Measurements from ENCODE around the gene QPCT. TPM values are rescaled to one million over a fixed set of nuclear protein-coding genes. Genes with fewer than 3 reads are reported as not detected.
"Not testable (repeated sequence)": the region's sequence is repeated elsewhere in the genome, so short reads cannot be mapped to it uniquely, and the experiment has no call there.

Gene QPCT
- total RNA-seq, 2 experiments from 2014 or later, result 0.42 TPM; not detected in 1

DNA sequence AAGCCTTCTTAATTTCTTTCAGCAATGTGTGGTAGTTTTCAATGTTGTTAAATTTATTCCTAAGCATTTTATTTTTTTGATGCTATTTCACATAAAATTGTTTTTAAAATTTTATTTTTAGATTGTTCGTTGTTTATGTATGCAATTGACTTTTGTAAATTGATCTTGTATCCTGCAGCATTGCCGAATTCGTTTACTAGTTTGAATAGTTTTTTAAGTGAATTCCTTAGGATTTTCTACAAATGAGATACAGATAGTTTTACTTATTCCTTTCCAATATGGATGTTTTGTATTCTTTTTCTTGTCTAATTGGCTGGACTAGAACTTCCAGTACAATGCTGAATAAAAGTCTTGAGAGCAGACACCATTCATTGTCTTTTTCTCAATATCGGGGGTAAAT is 55.6 kb downstream of the QPCT start:
- Mint-ChIP-seq H3K4me3 (no peak overlapping the region), H3K9me3 (peaks cover 6% of the 10 kb centered on the region), H3K4me1 (ENCODE audit: low read depth) (peaks cover 2% of the 10 kb centered on the region), H3K36me3 (ENCODE audit: low read depth) (no peaks in the 10 kb centered on the region), H3K27ac (no peak overlapping the region), H3K27me3 (ENCODE audit: low read depth) (peaks cover 2% of the 10 kb centered on the region)
- intact Hi-C loops (cut with micrococcal nuclease), result no loop called here
- DNase-seq, result no peak
- CTCF ChIA-PET, result interaction anchor here (0.7 to 1.9 kb wide), 2 partner anchors 77 to 477 kb away, joined by 3 to 7 read pairs; no protein-coding TSS in a partner anchor

GRCh38 chr2:37402636-37403035 is 58.2 kb downstream of the QPCT start:
- DNase-seq, result no peak
- no peaks in the 10 kb centered on the region for H3K36me3 Mint-ChIP-seq (ENCODE audit: low read depth)
- no peaks in the 10 kb centered on the region for H3K4me1 Mint-ChIP-seq (ENCODE audit: low read depth)
- no peak overlapping the region for H3K4me3 Mint-ChIP-seq
- peaks cover 2% of the 10 kb centered on the region for H3K27me3 Mint-ChIP-seq (ENCODE audit: low read depth)
- CTCF ChIA-PET, result no interaction called here
- H3K9me3 Mint-ChIP-seq, result peaks cover 6% of the 10 kb centered on the region
- no peak overlapping the region for H3K27ac Mint-ChIP-seq
- intact Hi-C loops (cut with micrococcal nuclease), result no loop called here

- intact Hi-C loops (cut with micrococcal nuclease), result loop anchor here (5.0 kb wide), 1 partner anchor 727 kb away; no protein-coding TSS in a partner anchor
- no peak for DNase-seq
- peaks cover 6% of the 10 kb centered on the region for H3K9me3 Mint-ChIP-seq
- H3K36me3 Mint-ChIP-seq (ENCODE audit: low read depth), result no peaks in the 10 kb centered on the region
- CTCF ChIA-PET, result interaction anchor here (0.7 to 1.2 kb wide), 3 partner anchors 10 to 471 kb away, joined by 3 to 8 read pairs (median 5); no protein-coding TSS in a partner anchor
- no peak overlapping the region for H3K4me3 Mint-ChIP-seq
- peaks cover 2% of the 10 kb centered on the region for H3K27me3 Mint-ChIP-seq (ENCODE audit: low read depth)
- H3K4me1 Mint-ChIP-seq (ENCODE audit: low read depth), result no peaks in the 10 kb centered on the region
- H3K27ac Mint-ChIP-seq, result no peak overlapping the region
Measured at GRCh38 chr2:37405781-37406180, 61.4 kb downstream of the QPCT start.

- peaks cover 3% of the 10 kb centered on the region for H3K4me1 Mint-ChIP-seq (ENCODE audit: low read depth)
- H3K27me3 Mint-ChIP-seq (ENCODE audit: low read depth), result no peaks in the 10 kb centered on the region
- H3K4me3 Mint-ChIP-seq, result no peak overlapping the region
- DNase-seq, result no peak
- H3K9me3 Mint-ChIP-seq, result no peaks in the 10 kb centered on the region
- no peaks in the 10 kb centered on the region for H3K36me3 Mint-ChIP-seq (ENCODE audit: low read depth)
- no peak overlapping the region for H3K27ac Mint-ChIP-seq
- CTCF ChIA-PET, result interaction anchor here (0.6 to 2.4 kb wide), 4 partner anchors 16 to 465 kb away, joined by 3 to 19 read pairs (median 6); no protein-coding TSS in a partner anchor
- intact Hi-C loops (cut with micrococcal nuclease), result loop anchor here (5.0 kb wide), 1 partner anchor 125 kb away; no protein-coding TSS in a partner anchor
Measured at GRCh38 chr2:37412231-37412630, 67.8 kb downstream of the QPCT start.

- H3K4me3 Mint-ChIP-seq; H3K27me3 Mint-ChIP-seq (ENCODE audit: low read depth); H3K36me3 Mint-ChIP-seq (ENCODE audit: low read depth); H3K9me3 Mint-ChIP-seq; H3K4me1 Mint-ChIP-seq (ENCODE audit: low read depth); DNase-seq; H3K27ac Mint-ChIP-seq: not testable (repeated sequence)
- intact Hi-C loops (cut with micrococcal nuclease), result loop anchor here (1.0 to 5.0 kb wide), 5 partner anchors 127 to 477 kb away; no protein-coding TSS in a partner anchor
- CTCF ChIA-PET, result interaction anchor here (0.6 to 5.0 kb wide), 18 partner anchors 17 to 511 kb away, joined by 3 to 79 read pairs (median 4); partner anchors contain the start of gene RMDN2
Measured at GRCh38 chr2:37413911-37414469, 69.6 kb downstream of the QPCT start.

DNA sequence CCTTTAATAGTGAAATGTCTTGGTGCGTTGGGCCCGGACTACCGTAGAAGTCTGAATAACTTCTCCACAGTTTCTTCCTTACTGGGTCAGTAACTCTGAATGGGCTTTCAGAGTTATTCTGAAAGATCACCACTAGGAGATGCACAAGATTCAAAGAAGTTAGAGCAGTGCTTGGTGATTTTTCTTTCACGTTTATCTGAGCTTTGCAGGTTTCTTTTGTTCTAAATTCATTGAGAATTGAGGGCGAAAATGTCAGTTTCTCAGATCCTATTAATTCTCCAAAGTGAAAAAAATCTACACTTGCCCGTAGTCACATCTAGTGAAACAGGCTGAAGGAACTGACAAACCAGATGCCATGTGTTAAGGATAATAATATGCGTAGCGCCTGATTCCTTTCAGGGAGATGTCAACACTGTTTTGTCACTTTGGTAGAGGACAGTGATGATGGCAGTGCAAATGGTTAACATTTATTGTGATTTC is 70.1 kb downstream of the QPCT start:
- CTCF ChIA-PET, result interaction anchor here (0.6 to 5.0 kb wide), 25 partner anchors 13 to 511 kb away, joined by 3 to 79 read pairs (median 4); partner anchors contain the start of gene RMDN2
- H3K4me3 Mint-ChIP-seq, result no peak overlapping the region
- no peak for DNase-seq
- no peak overlapping the region for H3K27ac Mint-ChIP-seq
- no peaks in the 10 kb centered on the region for H3K36me3 Mint-ChIP-seq (ENCODE audit: low read depth)
- intact Hi-C loops (cut with micrococcal nuclease), result loop anchor here (1.0 to 5.0 kb wide), 5 partner anchors 127 to 477 kb away; no protein-coding TSS in a partner anchor
- no peaks in the 10 kb centered on the region for H3K9me3 Mint-ChIP-seq
- no peaks in the 10 kb centered on the region for H3K27me3 Mint-ChIP-seq (ENCODE audit: low read depth)
- peaks cover 3% of the 10 kb centered on the region for H3K4me1 Mint-ChIP-seq (ENCODE audit: low read depth)

DNA sequence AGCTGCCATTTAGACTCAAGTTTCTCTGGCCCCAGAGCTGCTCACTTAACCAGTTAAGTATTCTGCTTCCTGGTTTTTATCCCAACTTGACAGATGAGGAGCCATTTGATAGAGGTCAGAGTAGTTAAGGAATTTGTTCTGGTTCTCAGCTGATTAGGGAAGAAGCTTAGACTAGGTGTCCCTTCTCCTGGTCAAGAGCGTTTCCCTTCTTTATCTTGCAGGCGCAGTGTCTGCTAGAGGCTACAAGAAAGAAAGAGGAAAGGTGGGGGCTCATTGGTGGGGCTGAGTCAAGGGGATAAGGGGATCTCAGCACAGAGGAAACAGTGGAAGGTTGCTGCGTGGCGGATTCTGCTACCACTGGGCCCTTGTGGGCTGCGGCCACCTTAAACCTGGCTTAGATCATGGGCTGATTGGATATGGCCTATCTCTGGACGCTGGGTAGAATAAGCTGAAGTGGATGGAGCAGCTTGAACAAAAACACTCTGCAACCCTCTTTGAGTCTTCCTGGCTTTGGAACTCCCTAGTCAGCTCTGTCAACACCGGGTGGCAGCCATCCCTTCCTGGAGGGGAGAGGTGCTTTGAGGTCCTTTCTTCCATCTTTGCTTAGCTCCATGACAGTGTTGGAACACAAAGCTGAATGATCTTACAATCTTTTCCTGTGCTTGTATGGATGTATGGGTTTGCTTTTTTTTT is 70.8 kb downstream of the QPCT start:
- H3K27me3 Mint-ChIP-seq (ENCODE audit: low read depth), result no peaks in the 10 kb centered on the region
- peak; percentile 25 for DNase-seq
- CTCF ChIA-PET, result interaction anchor here (0.6 to 5.0 kb wide), 20 partner anchors 14 to 478 kb away, joined by 3 to 79 read pairs (median 4); no protein-coding TSS in a partner anchor
- peaks cover 3% of the 10 kb centered on the region for H3K4me1 Mint-ChIP-seq (ENCODE audit: low read depth)
- no peak overlapping the region for H3K27ac Mint-ChIP-seq
- no peaks in the 10 kb centered on the region for H3K36me3 Mint-ChIP-seq (ENCODE audit: low read depth)
- no peaks in the 10 kb centered on the region for H3K9me3 Mint-ChIP-seq
- intact Hi-C loops (cut with micrococcal nuclease), result loop anchor here (5.0 kb wide), 1 partner anchor 117 kb away; no protein-coding TSS in a partner anchor
- H3K4me3 Mint-ChIP-seq, result no peak overlapping the region

- CTCF ChIA-PET, result interaction anchor here (0.6 to 5.0 kb wide), 4 partner anchors 20 to 725 kb away, joined by 3 to 79 read pairs (median 24); no protein-coding TSS in a partner anchor
- H3K36me3 Mint-ChIP-seq (ENCODE audit: low read depth), result no peaks in the 10 kb centered on the region
- no peak overlapping the region for H3K4me3 Mint-ChIP-seq
- no peak for DNase-seq
- intact Hi-C loops (cut with micrococcal nuclease), result loop anchor here (5.0 kb wide), 1 partner anchor 115 kb away; no protein-coding TSS in a partner anchor
- no peaks in the 10 kb centered on the region for H3K27me3 Mint-ChIP-seq (ENCODE audit: low read depth)
- H3K9me3 Mint-ChIP-seq, result no peaks in the 10 kb centered on the region
- peaks cover 3% of the 10 kb centered on the region for H3K4me1 Mint-ChIP-seq (ENCODE audit: low read depth)
- no peak overlapping the region for H3K27ac Mint-ChIP-seq
Measured at GRCh38 chr2:37417321-37417720, 72.9 kb downstream of the QPCT start.

GRCh38 chr2:37418956-37419355 is 74.5 kb downstream of the QPCT start:
- Mint-ChIP-seq H3K27ac (no peak overlapping the region), H3K36me3 (ENCODE audit: low read depth) (no peaks in the 10 kb centered on the region), H3K4me1 (ENCODE audit: low read depth) (peaks cover 3% of the 10 kb centered on the region), H3K27me3 (ENCODE audit: low read depth) (no peaks in the 10 kb centered on the region), H3K4me3 (no peak overlapping the region), H3K9me3 (no peaks in the 10 kb centered on the region)
- intact Hi-C loops (cut with micrococcal nuclease), result loop anchor here (5.0 kb wide), 1 partner anchor 113 kb away; no protein-coding TSS in a partner anchor
- CTCF ChIA-PET, result interaction anchor here (0.6 to 1.7 kb wide), 5 partner anchors 9 to 801 kb away, joined by 3 to 6 read pairs (median 4); no protein-coding TSS in a partner anchor
- no peak for DNase-seq

GRCh38 chr2:37421686-37422085 is 77.3 kb downstream of the QPCT start:
- H3K36me3 Mint-ChIP-seq (ENCODE audit: low read depth), result no peaks in the 10 kb centered on the region
- CTCF ChIA-PET, result interaction anchor here (1.1 to 2.0 kb wide), 2 partner anchors 117 to 456 kb away, joined by 3 to 6 read pairs; no protein-coding TSS in a partner anchor

DNA sequence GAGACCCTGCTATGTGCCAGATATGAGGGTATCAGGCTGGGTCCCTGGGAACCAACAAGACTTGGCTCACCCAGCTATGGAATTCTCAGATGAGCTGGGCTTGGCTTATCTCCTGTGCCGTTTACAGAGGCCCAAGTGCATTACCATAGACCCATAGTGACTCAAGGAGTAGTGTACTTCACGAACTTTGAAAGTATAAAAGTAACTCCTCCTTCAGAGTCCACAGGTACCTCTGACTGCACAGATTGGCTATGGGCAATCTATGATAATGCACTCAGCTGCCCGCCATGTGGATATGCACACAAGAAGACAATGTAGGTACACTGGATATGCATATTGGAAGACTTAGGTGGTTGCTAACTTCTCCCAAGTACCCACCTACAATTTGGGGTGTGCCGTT is 78.4 kb downstream of the QPCT start:
- Mint-ChIP-seq H3K27ac (no peak overlapping the region), H3K27me3 (ENCODE audit: low read depth) (no peaks in the 10 kb centered on the region), H3K36me3 (ENCODE audit: low read depth) (no peaks in the 10 kb centered on the region), H3K9me3 (no peaks in the 10 kb centered on the region), H3K4me1 (ENCODE audit: low read depth) (no peaks in the 10 kb centered on the region), H3K4me3 (no peak overlapping the region)
- CTCF ChIA-PET, result interaction anchor here (1.1 to 2.0 kb wide), 2 partner anchors 116 to 455 kb away, joined by 3 to 6 read pairs; no protein-coding TSS in a partner anchor
- intact Hi-C loops (cut with micrococcal nuclease), result no loop called here
- DNase-seq, result no peak

More at GRCh38 chr2:37421686-37422085, 77.3 kb downstream of the QPCT start:
- intact Hi-C loops (cut with micrococcal nuclease), result no loop called here
- Mint-ChIP-seq H3K9me3 (no peaks in the 10 kb centered on the region), H3K4me1 (ENCODE audit: low read depth) (no peaks in the 10 kb centered on the region), H3K27ac (no peak overlapping the region), H3K27me3 (ENCODE audit: low read depth) (no peaks in the 10 kb centered on the region), H3K4me3 (no peak overlapping the region)
- DNase-seq, result no peak
